Left kidney (tissue), 2 donors: ENCODE measurements around the gene MS4A1. TPM values are rescaled to one million over a fixed set of nuclear protein-coding genes. Genes with fewer than 3 reads are reported as not detected.
"Not testable (repeated sequence)": the region's sequence is repeated elsewhere in the genome, so short reads cannot be mapped to it uniquely, and the experiment has no call there.

Experiments
- DNase-seq: peaks from one replicate; pipeline ENCODE4 v3.0.0-alpha.2; 2013
- polyA plus RNA-seq: library from polyadenylated mRNA; unstranded; fragments of 120-200 nt; gene quantifications from one replicate; pipeline ENCODE4 v1.2.1, GENCODE V29; 2013; ENCODE audit not compliant: insufficient read length

The MS4A1 gene
- polyA plus RNA-seq, 1 donor = 0.12 TPM

- DNase-seq = no peak
Measured at GRCh38 chr11:60502221-60502775, 46.7 kb downstream of the MS4A1 start.

- no peak for DNase-seq
Measured at GRCh38 chr11:60504219-60504905, 48.7 kb downstream of the MS4A1 start.

GRCh38 chr11:60509609-60510008 lies 54.0 kb downstream of the MS4A1 start:
- not testable (repeated sequence) for DNase-seq

- not testable (repeated sequence) for DNase-seq
Measured at GRCh38 chr11:60510209-60510608, 54.6 kb downstream of the MS4A1 start.

- DNase-seq = no peak
Measured at GRCh38 chr11:60511393-60511792, 55.7 kb downstream of the MS4A1 start.

GRCh38 chr11:60512651-60513225 lies 57.1 kb downstream of the MS4A1 start:
- no peak for DNase-seq

- DNase-seq = no peak
Measured at GRCh38 chr11:60513496-60514460, 58.1 kb downstream of the MS4A1 start.

GRCh38 chr11:60515144-60515855 lies 59.7 kb downstream of the MS4A1 start, which contains the start of gene MS4A13:
Gene MS4A13 (plus strand): TSS chr11:60515392. CDS start chr11:60518084, 2,692 bp downstream.
- DNase-seq = no peak

Other genes starting within 250 kb of the MS4A1 start
- gene MS4A4E, start 212.7 kb upstream of the MS4A1 start, polyA plus RNA-seq = 0.76 TPM
- 3.3 TPM for gene MS4A4A, start 175.2 kb upstream of the MS4A1 start, polyA plus RNA-seq
- not detected for gene MS4A6E, start 128.6 kb upstream of the MS4A1 start, polyA plus RNA-seq
- gene MS4A7, start 77.3 kb upstream of the MS4A1 start, polyA plus RNA-seq = 5.7 TPM
- gene MS4A14, start 59.4 kb upstream of the MS4A1 start, polyA plus RNA-seq = 0.62 TPM
- gene MS4A5, start 26.3 kb upstream of the MS4A1 start, polyA plus RNA-seq = not detected
- gene MS4A12, start 36.9 kb downstream of the MS4A1 start, polyA plus RNA-seq = not detected
- not detected for gene MS4A13, start 59.5 kb downstream of the MS4A1 start, polyA plus RNA-seq
- gene MS4A8, start 243.8 kb downstream of the MS4A1 start, polyA plus RNA-seq = 0.18 TPM